Activated T-cell treated with anti-CD3 and anti-CD28 coated beads, Interleukin-2, amount 50 U/mL, for 1 hour (primary cell): Measurements from ENCODE around the gene DCHS1.

ENCODE experiments used
- DNase-seq: peaks from one replicate; pipeline ENCODE4 v3.0.0-alpha.2; 2020

Gene DCHS1

DNA sequence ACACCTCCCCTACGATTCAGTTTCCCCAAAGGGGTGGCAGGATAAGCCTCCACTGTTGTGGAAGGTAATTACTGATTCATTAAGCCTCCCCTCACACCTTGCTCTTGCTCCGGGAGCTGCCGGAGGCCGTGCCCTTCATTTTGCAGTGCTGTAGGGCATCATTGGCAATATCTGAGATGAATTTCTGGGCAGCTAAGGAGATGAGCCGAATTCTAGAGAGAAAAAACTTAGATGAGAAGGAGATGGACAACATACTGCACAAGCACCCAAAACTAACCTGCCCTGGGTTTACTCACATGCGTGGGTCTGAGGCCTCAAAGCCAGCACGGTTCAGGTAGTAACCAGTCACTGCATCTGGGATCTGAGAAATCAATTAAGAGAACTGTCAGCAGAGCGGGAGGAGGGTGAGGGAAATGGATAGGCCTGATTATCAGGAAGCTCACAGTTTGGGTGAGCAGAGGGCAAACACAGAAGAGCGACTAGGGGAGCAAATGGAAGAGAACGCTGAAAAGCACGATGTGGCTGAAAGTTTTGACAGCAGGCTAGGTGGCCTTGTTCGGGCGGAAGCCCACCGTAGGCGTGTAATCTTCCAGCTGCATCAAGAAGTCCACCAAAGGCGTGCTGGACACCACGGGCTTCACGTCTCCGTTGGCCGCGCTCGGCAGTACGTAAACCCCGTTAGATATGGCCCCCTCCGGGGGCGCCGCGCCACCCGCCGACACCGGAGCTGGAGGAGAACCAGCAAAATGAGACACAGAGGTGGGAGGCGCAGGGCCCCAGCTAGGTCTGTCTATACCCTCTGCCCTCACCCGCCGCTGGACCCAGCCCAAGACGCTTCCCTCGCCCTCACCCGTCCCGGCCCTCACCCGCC, 44.3 kb downstream of the DCHS1 start:
- DNase-seq, result no peak

DNA sequence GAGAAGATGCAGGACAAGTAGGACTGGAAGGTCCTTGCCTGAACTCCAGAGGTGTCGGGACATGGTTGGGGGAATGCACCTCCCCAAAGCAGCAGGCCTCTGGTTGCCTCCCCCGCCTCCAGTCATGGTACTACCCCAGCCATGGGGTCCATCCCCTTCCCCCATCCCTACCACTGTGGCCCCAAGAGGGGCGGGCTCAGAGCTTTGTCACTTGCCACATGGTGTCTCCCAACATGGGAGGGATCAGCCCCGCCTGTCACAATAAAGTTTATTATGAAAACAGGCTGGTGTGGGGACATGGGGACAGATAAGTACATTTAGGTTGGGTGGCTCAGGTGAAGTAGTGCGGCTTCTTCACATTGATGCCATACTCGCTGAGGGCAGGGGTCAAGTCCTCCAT, 45.0 kb downstream of the DCHS1 start:
- DNase-seq, result peak; percentile 17

DNA sequence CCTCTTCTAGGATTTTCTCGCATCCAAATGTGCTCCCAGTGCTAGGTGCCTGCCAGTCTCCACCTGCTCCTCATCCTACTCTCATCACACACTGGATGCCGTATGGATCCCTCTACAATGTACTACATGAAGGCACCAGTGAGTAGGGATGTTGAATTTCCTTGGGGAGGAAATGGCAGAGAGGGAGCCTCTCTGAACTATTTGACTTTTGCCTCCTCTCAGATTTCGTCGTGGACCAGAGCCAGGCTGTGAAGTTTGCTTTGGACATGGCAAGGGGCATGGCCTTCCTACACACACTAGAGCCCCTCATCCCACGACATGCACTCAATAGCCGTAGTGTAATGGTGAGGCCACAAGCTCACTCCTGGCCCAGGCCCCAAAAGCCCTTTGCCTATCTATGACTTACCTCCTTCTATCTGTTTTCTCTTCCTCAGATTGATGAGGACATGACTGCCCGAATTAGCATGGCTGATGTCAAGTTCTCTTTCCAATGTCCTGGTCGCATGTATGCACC, 46.0 kb downstream of the DCHS1 start:
- DNase-seq, result no peak

DNA sequence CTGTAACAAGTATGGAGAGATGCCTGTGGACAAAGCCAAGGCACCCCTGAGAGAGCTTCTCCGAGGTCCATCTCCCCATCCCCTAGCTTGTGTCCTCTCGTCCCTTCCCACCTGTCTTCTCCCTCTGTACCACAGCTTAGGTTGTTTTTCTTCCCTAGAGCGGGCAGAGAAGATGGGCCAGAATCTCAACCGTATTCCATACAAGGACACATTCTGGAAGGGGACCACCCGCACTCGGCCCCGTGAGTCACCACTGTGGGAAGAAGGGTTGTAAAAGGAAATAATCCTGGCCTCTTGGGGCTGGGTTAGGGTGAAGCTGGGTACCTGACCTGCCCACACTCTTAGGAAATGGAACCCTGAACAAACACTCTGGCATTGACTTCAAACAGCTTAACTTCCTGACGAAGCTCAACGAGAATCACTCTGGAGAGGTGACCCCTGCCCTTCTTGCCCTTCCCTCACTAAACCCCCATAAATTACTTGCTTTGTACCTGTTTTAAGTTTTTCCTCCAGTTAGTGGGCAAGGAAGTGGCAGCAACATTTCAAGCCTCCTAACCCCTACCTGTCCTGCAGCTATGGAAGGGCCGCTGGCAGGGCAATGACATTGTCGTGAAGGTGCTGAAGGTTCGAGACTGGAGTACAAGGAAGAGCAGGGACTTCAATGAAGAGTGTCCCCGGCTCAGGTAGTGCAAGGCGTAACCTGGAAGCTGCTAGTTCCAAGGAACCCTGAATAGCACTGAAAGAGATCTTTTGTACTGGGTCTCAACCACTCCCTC, 46.7 kb downstream of the DCHS1 start:
- DNase-seq, result no peak

DNA sequence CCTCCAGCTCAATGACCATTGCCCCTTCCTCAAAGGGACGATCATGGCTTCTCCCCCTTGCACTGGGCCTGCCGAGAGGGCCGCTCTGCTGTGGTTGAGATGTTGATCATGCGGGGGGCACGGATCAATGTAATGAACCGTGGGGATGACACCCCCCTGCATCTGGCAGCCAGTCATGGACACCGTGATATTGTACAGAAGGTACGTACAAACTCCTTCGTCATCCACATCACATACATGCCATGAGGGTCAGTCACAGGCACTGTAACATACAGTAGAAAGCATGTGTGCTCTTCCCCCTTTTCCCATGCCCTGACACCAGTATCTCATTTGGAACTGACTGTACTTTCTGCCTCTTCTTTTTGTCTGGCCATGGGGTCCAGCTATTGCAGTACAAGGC, 47.6 kb downstream of the DCHS1 start:
- DNase-seq, result no peak

DNA sequence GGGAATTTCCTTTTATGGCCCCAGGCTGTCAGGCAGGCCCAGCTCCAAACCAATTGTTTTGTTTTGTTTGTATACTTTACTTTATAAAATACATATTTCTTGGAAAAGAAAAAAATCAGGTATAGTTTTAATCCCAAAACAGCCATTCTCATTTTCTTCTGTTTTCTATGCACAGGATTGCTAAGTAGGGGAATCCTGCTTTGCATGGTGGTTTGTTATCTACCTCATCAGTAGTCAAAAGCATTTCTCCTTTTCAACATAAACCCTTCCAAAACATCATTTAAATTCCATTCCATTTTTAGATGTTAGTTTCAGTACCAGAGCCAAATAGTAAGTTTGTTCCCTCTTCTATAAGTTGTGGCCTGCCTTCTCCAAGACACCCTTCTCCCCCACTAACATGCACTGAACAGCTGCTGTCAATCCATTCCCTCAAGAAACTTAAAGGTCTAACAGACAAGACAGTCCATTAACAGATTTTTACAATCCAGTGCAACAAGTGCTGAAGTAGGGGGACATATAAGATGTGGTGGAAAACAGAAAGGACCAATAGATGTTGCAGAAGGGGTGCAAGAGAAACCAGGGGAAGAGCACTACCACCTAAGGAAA, 48.3 kb downstream of the DCHS1 start:
- no peak for DNase-seq

DNA sequence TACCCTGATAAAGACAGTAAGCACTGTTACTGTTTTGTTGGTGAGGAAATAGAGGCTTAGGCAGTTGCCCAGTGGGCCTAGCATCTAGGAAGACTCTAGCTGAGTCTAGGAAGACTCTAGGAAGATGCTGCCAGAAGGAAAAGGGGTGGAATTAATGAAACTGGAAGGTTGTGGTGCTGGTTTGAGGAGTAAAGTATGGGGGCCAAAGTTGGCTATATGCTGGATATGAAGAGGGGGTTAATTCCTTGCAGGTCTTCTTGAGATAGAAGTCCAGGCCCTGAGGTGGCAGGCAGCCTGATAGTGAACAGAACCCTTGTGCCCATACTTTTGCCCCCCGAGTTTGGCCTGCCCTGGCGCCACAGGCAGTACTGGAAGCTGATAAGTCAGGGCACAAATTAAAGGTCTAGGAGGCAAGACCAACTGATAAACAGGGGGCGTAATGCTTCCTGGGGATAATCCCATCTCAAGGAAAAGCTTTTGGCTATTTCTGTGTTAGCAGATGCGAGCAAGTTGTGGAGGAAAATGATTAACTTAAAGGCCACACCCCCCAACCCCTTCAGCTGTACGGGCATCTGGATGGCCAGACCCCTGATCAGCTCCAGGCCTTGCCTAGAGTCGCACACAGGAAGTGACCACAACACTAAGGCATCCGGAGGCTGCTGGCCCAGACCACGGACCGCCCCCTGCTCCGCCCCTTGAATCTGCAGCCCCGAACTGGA, 49.0 kb downstream of the DCHS1 start:
- DNase-seq, result peak; percentile 48

DNA sequence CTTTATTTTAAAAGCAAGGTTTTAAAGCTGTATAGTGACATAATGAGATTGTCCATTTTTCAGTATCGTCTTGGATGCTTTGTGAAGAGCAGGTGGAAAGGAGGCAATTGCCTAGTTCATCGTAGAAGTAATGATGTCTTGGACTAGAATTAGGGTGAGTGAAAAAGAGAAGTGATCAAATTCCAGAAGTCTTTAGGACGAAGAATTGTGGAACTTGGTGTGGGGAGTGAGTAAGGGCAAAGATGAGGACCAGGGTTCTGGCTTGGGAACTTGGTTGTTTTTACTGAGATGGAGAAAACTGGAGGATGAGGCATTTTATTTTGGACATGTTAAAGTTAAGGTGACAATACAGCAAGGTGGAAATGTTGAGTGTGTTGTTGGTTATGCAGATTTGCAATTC, 50.8 kb downstream of the DCHS1 start:
- no peak for DNase-seq

DNA sequence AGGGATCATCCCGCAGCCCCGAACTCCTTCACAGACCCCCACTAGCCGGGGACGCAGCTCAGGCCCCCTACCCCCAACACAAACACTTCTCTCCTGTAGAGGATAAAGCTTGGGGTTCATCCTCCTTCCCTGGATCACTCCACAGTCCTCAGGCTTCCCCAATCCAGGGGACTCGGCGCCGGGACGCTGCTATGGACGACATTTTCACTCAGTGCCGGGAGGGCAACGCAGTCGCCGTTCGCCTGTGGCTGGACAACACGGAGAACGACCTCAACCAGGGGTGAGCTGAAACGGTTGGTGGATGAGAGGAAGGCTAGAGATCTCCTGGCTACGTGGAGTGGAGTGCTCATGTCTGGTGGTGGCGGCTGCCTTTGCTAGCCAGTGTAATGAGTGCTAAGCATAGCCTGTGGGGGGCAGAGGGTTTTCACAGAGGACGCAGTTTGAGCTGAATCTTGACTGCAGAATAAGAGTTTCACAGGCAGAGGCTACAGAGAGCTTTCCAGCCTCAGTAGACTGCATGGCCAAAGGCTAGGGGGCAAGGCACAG, 51.5 kb downstream of the DCHS1 start:
- DNase-seq, result peak; percentile 63

DNA sequence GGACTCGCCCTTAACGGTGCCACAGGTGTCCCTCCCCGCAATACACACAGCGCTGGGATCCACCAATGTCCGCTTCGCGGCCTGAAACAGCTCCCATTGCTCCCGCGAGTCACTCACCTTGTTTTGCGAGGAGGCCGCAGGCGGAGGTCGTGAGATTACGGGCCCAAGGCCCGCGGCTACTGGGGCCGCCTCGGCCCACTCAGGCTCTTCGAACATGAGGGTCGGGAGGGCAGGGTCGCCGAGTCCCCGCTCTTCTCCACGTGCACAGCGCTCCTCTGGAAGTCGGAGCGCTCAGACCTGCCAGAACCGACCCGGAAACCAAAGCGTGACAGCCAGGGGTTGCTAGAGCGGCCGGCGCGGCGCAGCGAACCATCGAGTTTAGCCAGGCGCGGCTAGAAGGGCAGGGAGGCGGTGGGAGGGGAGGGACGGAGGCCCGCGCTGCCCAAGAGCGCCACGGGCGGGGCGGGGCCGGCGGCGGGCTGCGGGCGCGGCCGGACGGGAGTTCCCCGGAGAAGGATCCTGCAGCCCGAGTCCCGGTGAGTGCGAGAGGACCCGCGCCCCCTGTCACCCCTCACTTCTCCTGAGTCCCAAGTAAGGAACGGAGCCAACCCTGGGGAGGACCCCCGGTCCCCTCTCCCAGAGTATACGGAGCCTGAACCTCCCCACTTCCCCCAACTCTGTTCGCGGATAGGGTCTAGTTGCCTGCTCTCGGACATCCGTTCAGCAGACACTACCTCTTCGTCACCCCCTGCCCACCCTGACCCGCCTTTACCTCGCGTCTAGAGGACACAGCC, 52.1 kb downstream of the DCHS1 start, which contains the start of the genes ILK and RRP8:
TSS of gene ILK (plus strand) at position 488 of the 794 bp plus-strand sequence. CDS start 498 bp downstream, outside the sequence.
TSS of gene RRP8 (minus strand) at position 330 of the 794 bp plus-strand sequence. CDS start at position 216, 114 bp downstream.
- peak; percentile 85 for DNase-seq

DNA sequence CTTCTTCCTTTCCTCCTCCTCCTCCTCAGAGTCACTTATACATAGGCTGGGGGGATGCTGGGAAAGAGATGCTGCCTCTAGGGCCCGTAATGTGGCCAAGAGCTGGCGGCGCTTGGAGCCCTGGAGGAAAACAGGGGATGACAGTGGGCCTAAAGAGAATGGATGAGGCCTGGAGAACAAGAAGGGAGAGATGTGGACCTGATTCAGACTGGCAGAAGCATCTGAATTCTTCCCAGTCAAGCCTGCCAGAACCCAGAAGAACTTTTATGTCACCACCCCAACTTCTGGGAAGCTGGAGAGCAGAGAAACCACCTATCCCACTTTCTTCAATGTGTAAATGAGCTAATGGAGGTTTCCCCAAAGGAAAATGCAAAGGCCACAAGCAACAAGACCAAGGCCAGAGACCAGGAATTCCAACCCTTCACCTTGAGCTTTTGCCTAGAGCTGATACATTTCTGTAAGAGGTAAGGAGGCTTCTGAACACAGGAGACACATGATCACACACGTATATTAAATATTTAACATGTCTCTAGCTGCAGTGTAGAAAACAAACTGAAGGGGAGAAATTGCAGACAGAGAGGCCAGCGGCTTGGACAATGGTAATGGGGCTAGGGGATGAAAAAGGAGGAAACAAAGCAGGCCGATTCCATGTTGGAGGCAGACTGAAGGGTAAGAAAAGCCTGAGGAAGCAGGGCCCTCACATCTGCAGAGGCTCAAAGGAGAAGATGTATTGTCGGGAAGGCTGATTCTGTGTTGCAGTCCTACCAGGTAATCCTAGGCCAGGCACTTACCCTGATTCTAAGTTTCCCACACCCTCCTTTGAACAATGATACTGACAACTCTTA, 53.3 kb downstream of the DCHS1 start:
- DNase-seq, result no peak

DNA sequence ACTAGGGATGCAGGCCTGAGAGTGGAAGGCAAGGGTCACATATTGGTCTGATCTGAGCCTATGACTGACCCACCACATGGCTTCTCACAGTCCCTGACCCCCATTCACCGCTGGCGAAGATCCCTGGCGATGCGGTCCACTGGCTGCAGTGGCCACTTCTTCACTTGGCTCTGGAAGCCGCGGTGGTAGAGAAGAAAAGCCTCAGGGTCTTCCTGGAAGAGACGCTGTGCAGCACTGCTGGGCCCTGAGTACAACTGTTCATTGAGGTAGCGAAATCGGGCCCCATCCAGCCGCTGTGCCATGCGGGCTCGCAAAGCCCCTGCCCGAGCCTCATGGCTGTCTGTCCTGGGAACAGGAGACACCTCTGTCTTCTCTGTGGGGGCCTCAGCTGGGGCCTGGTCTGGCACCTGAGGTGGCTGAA, 54.6 kb downstream of the DCHS1 start:
- no peak for DNase-seq

DNA sequence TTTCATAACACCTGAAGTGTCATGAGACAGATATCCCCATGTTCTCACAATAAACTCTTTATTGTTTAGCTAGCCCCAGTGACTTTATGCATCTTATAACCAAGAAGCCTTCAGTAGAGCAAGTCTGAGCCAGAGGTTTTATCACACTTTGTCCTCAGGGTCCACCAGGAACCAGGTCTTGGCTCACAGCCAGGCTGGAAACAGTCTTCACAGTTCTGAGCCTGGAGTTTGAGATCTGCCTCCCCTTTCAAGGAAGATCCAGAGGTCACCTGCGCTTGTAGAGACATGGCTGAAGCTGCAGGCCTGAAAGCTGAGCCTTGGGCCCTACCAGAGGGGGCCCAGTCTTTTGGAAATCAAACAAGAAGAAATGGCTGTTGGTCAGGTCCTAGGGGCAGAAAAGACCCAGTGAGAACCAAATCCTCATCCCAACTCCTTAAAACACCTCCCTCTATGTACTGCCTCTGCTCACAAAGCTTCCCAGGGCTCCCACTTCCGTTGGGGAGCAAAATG, 55.7 kb downstream of the DCHS1 start:
- DNase-seq, result no peak

DNA sequence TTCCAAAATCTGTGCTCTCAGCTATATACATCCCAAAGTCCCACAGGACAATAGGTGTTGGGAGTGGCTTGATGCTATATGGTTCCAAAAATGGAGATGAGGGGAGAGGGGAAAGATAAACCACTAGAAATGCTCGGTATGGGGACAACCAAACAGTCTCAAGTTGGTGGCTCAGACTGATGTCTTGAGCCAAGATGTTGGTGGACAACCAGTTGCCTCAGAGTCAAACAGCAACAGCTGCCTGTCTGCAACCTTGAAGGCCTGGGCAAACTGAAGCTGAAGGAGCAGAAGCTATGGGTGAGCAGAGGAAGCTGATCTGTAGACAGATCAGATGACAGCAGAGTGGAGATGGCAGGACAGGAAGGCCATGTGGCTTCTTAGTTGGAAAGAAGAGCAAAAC, 56.2 kb downstream of the DCHS1 start:
- DNase-seq, result no peak

DNA sequence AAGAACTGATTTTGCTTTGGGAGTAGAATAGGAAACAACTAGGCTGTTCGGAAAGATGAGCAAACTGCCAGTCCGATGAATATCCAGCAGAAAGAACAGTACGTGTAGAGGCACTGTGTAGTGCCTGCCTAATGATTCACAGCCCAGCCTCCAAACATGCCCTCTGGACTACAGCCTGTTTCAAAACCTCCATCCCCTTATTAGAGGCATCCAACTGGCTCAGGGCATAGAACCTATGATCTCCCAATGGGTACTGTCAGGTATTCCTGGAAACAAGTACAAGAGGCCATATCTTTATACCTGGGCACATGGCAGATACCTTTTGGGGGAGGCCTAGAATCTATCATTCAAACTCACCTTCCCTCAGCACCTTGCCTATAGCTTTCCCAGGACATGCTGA, 57.1 kb downstream of the DCHS1 start:
- DNase-seq, result no peak

DNA sequence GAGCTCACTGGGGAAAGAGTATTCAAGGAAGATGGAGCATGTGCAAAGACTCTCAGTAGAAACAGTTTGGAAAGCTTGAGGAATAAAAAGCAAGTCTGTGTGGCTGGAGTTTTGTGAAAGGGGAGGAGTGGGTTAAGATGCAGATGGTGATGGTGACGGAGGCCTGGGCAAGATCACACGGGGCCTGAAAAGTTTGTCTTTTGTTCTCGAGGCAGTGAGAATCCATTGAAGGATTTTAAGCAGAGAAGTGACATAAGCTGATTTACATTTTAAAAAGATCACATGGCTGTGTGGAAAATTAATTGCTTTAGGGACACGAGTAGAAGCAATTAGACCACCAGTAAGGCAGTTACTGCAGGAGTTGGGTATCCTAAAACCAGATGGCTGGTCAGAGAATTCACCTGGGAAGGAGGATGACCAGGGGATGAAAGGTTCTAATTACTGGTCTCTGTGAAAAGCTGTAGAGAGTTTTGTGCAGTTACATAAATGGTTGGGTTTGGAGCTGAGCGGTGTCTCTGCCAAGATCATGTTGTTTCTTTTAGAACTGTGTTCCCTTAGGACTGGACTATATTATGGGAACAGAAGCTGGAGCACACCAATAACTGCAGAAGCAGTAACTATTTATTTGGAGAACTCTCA, 59.3 kb downstream of the DCHS1 start:
- no peak for DNase-seq

DNA sequence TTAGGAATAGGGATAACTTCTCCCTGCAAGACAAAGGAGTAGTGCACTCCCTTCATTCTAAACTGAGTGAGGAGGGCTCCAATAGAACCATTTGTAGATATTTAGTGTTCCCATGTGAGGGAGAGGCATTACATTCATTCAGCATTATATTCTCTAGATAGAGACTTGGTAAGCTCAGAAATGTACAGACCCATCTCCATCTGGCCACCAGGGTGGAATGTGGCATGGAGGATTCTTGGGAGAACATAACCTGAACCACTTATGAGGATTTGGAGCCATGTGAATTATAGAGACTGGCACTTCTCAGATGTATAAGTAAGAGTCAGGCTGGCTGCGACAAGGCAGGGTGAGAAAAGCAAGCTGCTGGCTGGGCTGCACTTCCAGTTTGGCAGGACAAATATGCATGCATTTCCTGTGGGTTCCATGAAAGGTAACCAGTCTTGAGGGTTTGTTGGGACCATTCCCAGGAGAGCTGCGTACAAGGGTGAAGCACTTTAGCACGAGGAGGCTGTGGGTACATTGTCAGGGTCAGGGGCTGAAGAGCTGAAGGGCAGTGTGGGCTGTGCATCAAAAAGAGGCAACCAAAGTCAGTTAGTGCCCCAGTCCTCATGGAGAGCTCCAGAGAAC, 61.4 kb downstream of the DCHS1 start:
- no peak for DNase-seq

DNA sequence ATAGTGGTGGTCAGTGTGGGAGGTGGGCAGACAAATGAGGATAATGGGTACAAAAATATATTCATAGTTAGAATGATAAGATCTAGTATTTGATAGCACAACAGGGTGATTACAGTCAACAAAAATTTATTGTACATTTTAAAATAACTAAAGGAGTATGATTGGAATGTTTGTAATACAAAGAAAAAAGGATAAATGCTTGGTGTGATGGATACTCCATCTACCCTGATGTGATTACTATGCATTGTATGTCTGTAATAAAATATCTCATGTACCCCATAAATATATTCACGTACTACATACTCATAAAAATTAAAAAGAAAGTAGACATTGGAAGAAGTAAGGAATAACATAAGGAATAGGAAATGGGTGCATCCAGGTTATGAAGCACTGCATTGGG, 67.6 kb downstream of the DCHS1 start:
- no peak for DNase-seq

DNA sequence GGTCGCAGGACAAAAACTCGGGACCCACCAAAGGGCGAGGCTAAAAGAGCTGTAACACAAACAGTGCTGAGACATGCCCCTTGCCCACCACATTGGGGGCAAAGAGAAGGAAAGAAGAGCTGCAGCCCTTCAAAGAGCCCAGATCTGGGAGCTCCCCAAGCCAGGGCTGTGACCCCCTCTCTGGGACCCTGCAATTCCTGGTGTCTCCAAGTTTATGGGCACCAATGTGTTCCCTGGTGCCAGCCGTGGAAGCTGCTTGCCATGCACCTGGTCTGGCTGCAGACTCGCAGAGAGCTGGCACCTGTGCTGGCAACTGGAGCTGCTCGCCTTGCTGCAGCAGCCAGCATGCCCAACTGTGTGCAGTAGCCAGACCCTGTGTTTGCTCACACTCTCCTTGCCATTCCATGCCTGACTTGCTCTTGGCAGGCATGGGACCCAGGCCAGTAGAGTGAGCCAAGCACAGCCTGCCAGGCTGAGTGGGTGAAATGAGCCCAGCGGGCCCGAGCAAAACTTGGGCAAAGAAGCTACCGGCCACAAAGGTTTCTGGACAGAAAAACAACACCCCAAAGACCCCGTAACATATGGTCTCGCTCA, 68.2 kb downstream of the DCHS1 start:
- no peak for DNase-seq
